GM06990 (cell line): Measurements from ENCODE around the gene SGK2.

ENCODE experiments used
- DNase-seq: peaks from one replicate; pipeline ENCODE4 v3.0.0-alpha.2; 2011; ENCODE audit not compliant: insufficient read length; ENCODE audit errors: extremely low read depth
- H3K27me3 ChIP-seq: replicated peaks from 2 replicates; pipeline ENCODE4 v1.6.0; 2011; ENCODE audit warnings: low read length; ENCODE audit not compliant: control insufficient read depth, insufficient read depth
- H3K36me3 ChIP-seq: 2 replicates; pipeline ENCODE4 v1.5.1; 2011; ENCODE audit warnings: low read length; ENCODE audit not compliant: control insufficient read depth, insufficient read depth
- H3K4me3 ChIP-seq: replicated peaks from 2 replicates; pipeline ENCODE4 v1.5.1; 2011; ENCODE audit warnings: low read depth, mild to moderate bottlenecking, control low read depth, low read length
- CTCF ChIP-seq: IDR thresholded peaks from 2 replicates; pipeline ENCODE4 v1.5.1; 2011; ENCODE audit warnings: low read length, control low read depth, mild to moderate bottlenecking, inconsistent platforms; ENCODE audit not compliant: insufficient read depth, poor library complexity, severe bottlenecking

Gene SGK2

GRCh38 chr20:43533060-43533459 lies 25.8 kb upstream of the SGK2 start:
- Histone ChIP-seq H3K4me3 (no peak overlapping the region), H3K36me3 (no peaks in the 10 kb centered on the region; the same call in 1 of the 2 replicates), H3K27me3 (no peaks in the 10 kb centered on the region)
- no peak for DNase-seq
- TF ChIP-seq CTCF = no peak

GRCh38 chr20:43534016-43534415 lies 24.8 kb upstream of the SGK2 start:
- DNase-seq = no peak

GRCh38 chr20:43534791-43535350 lies 24.0 kb upstream of the SGK2 start:
- TF ChIP-seq CTCF = no peak

More at GRCh38 chr20:43534016-43534415, 24.8 kb upstream of the SGK2 start:
- no peak overlapping the region for H3K4me3 ChIP-seq
- no peaks in the 10 kb centered on the region; the same call in 1 of the 2 replicates for H3K36me3 ChIP-seq
- TF ChIP-seq CTCF = no peak
- H3K27me3 ChIP-seq = no peaks in the 10 kb centered on the region

GRCh38 chr20:43535370-43536004 lies 23.3 kb upstream of the SGK2 start:
- TF ChIP-seq CTCF = no peak
- no peak for DNase-seq
- H3K4me3 ChIP-seq = no peak overlapping the region
- no peaks in the 10 kb centered on the region for H3K27me3 ChIP-seq
- no peaks in the 10 kb centered on the region for H3K36me3 ChIP-seq

More at GRCh38 chr20:43534791-43535350, 24.0 kb upstream of the SGK2 start:
- DNase-seq = no peak
- H3K27me3 ChIP-seq = no peaks in the 10 kb centered on the region
- no peaks in the 10 kb centered on the region; the same call in 1 of the 2 replicates for H3K36me3 ChIP-seq
- no peak overlapping the region for H3K4me3 ChIP-seq

GRCh38 chr20:43536041-43536816 lies 22.6 kb upstream of the SGK2 start:
- Histone ChIP-seq H3K4me3 (no peak overlapping the region), H3K27me3 (no peaks in the 10 kb centered on the region), H3K36me3 (no peaks in the 10 kb centered on the region)
- no peak for DNase-seq
- no peak for TF ChIP-seq CTCF
